Suprapubic skin (tissue), 4 donors: Measurements from ENCODE around the gene CD4. TPM values are rescaled to one million over a fixed set of nuclear protein-coding genes. Genes with fewer than 3 reads are reported as not detected.

Source experiments
- DNase-seq, 2 donors: peaks; one replicate each; pipeline ENCODE4 v3.0.0-alpha.2; 2019; ENCODE audit warnings: low spot score in 2 of 2
- H3K27ac ChIP-seq: fragments of 200-600 bp; sonication (generic); one replicate; pipeline ENCODE4 v1.5.1; 2019
- H3K27me3 ChIP-seq: fragments of 200-600 bp; sonication (generic); one replicate; pipeline ENCODE4 v1.5.1; 2019
- H3K36me3 ChIP-seq: fragments of 200-600 bp; sonication (generic); one replicate; pipeline ENCODE4 v1.5.1; 2019
- H3K4me1 ChIP-seq: fragments of 200-600 bp; sonication (generic); one replicate; pipeline ENCODE4 v1.5.1; 2019
- H3K4me3 ChIP-seq: fragments of 200-600 bp; sonication (generic); one replicate; pipeline ENCODE4 v1.5.1; 2019; ENCODE audit warnings: mild to moderate bottlenecking
- H3K9me3 ChIP-seq: fragments of 200-600 bp; sonication (generic); one replicate; pipeline ENCODE4 v1.5.1; 2019
- EP300 ChIP-seq: sonication (generic); formaldehyde crosslinking; IDR thresholded peaks from one replicate; pipeline ENCODE4 v1.6.1; 2017; ENCODE audit warnings: antibody characterized with exemption
- POLR2A ChIP-seq, 2 donors: fragments of 450-650 bp; IDR thresholded peaks; one replicate each; pipeline ENCODE4 v1.6.1; 2017; ENCODE audit warnings: antibody characterized with exemption in 2 of 2, mild to moderate bottlenecking in 2 of 2, moderate library complexity in 2 of 2
- POLR2AphosphoS5 ChIP-seq, 3 donors: sonication (generic); formaldehyde crosslinking; IDR thresholded peaks; one replicate each; pipeline ENCODE4 v1.6.1; 2017; ENCODE audit warnings: antibody characterized with exemption in 3 of 3
- whole genome bisulfite sequencing: methylation state at CpG from one replicate; pipeline ENCODE4 v1.1.5; 2018; 5-methylcytosine and 5-hydroxymethylcytosine counted together
- total RNA-seq, 4 donors: library from RNA; depleted of rRNA; stranded (reverse); fragments of >200 nt; gene quantifications; one replicate each; pipeline ENCODE4 v1.1.0, GENCODE V29; 2016
- TF ChIP-seq, protein P1 (sequence below), 2 donors: fragments of 200-600 bp in 1 of 2; fragments of 450-650 bp in 1 of 2; sonication (generic) in 1 of 2; IDR thresholded peaks; one replicate each; pipeline ENCODE4 v1.5.1; 2016 to 2019; ENCODE audit warnings: antibody characterized with exemption in 2 of 2, mild to moderate bottlenecking in 1 of 2, moderate library complexity in 1 of 2

CD4 gene
- total RNA-seq, 4 donors from 2014 or later = 2.5 to 5.4 (median 3.9) TPM

DNA sequence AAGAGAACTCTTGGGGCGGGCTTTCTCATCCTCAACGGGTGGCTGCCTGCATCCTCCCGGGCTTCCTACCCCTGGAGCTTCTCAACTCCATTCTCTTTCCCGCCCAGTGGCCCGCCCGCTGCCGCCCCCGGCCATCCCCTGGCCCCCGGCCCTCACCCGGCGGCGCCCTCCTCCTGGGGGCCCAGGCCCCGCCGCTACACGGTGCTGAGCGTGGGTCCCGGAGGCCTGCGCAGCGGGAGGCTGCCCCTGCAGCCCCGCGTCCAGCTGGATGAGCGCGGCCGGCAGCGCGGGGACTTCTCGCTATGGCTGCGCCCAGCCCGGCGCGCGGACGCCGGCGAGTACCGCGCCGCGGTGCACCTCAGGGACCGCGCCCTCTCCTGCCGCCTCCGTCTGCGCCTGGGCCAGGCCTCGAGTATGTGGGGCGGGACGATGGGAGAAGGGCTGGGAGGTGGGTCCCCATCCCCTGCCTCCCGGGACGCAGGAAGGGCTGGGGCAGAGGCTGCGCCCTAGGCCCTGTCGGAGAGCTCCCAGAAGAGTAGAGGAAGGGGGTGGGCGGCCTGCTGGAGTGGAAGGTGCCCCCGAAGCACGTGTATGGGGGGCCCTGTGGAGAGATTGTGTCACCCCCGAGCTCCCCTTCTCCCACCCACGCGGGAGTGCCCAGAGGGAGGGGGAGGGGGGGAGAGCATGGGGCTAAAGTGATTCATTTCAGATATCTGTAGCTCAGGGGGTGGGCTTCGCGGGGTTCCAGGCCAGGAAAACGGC is 15.6 kb upstream of the CD4 start:
- Histone ChIP-seq H3K27me3 (no peaks in the 10 kb centered on the region), H3K9me3 (no peaks in the 10 kb centered on the region), H3K4me1 (peaks cover 52% of the 10 kb centered on the region), H3K27ac (no peak overlapping the region), H3K36me3 (peaks cover 19% of the 10 kb centered on the region), H3K4me3 (peak overlapping the region; percentile 9)
- TF ChIP-seq EP300 (no peak), POLR2AphosphoS5 (IDR thresholded peaks at IDR 0.05) (no peak), POLR2A (IDR thresholded peaks at IDR 0.05) (no peak)
- TF ChIP-seq, protein P1, sequence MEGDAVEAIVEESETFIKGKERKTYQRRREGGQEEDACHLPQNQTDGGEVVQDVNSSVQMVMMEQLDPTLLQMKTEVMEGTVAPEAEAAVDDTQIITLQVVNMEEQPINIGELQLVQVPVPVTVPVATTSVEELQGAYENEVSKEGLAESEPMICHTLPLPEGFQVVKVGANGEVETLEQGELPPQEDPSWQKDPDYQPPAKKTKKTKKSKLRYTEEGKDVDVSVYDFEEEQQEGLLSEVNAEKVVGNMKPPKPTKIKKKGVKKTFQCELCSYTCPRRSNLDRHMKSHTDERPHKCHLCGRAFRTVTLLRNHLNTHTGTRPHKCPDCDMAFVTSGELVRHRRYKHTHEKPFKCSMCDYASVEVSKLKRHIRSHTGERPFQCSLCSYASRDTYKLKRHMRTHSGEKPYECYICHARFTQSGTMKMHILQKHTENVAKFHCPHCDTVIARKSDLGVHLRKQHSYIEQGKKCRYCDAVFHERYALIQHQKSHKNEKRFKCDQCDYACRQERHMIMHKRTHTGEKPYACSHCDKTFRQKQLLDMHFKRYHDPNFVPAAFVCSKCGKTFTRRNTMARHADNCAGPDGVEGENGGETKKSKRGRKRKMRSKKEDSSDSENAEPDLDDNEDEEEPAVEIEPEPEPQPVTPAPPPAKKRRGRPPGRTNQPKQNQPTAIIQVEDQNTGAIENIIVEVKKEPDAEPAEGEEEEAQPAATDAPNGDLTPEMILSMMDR (IDR thresholded peaks at IDR 0.05) = no peak
- DNase-seq = no peak
- WGBS = 39% methylated on average over 23 of the region's 60 CpGs

DNA sequence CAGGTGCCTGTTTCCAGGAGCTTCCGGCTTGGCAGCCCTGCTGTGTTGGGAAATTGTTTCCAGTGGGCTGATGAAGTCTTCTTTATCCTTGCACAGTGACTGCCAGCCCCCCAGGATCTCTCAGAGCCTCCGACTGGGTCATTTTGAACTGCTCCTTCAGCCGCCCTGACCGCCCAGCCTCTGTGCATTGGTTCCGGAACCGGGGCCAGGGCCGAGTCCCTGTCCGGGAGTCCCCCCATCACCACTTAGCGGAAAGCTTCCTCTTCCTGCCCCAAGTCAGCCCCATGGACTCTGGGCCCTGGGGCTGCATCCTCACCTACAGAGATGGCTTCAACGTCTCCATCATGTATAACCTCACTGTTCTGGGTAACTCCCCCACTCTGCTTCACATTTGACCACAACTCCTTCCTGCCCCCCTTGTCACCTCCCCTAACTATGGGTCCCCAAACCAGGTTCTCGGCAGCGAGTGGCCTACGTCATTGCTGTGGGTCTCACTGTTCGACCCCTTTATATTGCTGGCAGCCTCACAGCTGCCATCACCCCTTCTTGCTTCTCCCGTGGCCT is 14.7 kb upstream of the CD4 start:
- H3K9me3 ChIP-seq = no peaks in the 10 kb centered on the region
- DNase-seq = no peak
- H3K36me3 ChIP-seq = peaks cover 17% of the 10 kb centered on the region
- H3K4me3 ChIP-seq = no peak overlapping the region
- H3K27me3 ChIP-seq = no peaks in the 10 kb centered on the region
- WGBS = 85% methylated on average over 15 of the region's 15 CpGs
- H3K27ac ChIP-seq = no peak overlapping the region
- H3K4me1 ChIP-seq = peaks cover 52% of the 10 kb centered on the region
- TF ChIP-seq, protein P1 (IDR thresholded peaks at IDR 0.05) = no peak
- TF ChIP-seq EP300 (no peak), POLR2A (IDR thresholded peaks at IDR 0.05) (no peak), POLR2AphosphoS5 (IDR thresholded peaks at IDR 0.05) (no peak)

DNA sequence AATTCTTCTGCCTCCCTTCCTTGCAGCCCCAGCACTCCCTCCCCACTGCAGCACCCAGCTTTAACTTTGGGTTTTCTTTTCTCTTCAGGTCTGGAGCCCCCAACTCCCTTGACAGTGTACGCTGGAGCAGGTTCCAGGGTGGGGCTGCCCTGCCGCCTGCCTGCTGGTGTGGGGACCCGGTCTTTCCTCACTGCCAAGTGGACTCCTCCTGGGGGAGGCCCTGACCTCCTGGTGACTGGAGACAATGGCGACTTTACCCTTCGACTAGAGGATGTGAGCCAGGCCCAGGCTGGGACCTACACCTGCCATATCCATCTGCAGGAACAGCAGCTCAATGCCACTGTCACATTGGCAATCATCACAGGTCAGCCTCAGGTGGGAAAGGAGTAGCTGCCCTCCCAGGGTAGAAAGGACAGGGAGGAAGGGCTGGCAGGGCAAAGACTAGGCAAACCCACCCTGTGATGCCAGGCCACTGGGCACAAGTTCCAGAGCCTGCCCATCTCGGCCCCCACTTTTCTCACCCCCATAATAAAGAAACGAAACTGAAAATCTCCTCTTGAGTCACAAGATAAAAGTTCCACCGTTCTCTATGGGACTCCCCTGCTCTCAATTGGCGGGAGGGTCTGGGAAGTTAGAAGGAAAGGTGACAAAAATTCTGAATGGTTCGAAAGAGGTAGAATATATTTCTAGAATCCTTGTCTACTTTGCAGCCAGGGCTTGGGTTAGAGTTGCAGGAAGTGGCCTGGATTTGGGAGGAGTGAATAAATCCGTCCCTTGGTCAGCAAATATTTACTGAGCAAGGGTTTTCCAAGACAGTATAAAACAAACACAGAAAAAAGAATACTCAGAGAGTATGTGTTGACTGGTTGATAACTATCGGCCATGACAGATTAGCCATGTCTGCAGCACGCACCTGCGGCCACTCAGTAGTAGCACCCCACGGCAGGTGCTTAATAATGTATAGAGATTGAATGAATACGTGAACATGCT is 13.8 kb upstream of the CD4 start:
- no peak for DNase-seq
- Histone ChIP-seq H3K27me3 (no peaks in the 10 kb centered on the region), H3K4me3 (no peak overlapping the region), H3K36me3 (peaks cover 8% of the 10 kb centered on the region), H3K27ac (no peak overlapping the region), H3K4me1 (peaks cover 47% of the 10 kb centered on the region), H3K9me3 (no peaks in the 10 kb centered on the region)
- TF ChIP-seq, protein P1 (IDR thresholded peaks at IDR 0.05) = no peak
- TF ChIP-seq EP300 (no peak), POLR2A (IDR thresholded peaks at IDR 0.05) (no peak), POLR2AphosphoS5 (IDR thresholded peaks at IDR 0.05) (no peak)
- 86% methylated on average over 16 of the region's 16 CpGs for WGBS

DNA sequence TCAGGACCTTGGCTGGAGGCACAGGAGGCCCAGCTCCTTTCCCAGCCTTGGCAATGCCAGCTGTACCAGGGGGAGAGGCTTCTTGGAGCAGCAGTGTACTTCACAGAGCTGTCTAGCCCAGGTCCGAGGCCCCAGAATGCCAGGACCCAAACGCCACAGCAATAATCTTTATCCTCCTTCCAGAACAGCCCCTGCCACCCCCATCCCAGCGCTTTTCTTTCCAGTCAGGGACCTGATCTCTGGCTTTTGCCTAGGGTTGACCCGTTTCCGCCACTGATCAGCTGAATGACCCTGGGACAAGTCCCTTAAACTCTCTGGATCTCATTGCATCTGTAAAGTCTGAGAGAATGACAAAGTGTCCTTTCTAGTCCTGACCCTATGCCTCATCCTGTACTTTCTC is 11.9 kb upstream of the CD4 start:
- WGBS = 99% methylated on average over 5 of the region's 5 CpGs
- Histone ChIP-seq H3K4me1 (peaks cover 29% of the 10 kb centered on the region), H3K4me3 (no peak overlapping the region), H3K9me3 (no peaks in the 10 kb centered on the region), H3K27me3 (no peaks in the 10 kb centered on the region), H3K27ac (no peak overlapping the region), H3K36me3 (no peaks in the 10 kb centered on the region)
- DNase-seq = no peak
- TF ChIP-seq POLR2A (IDR thresholded peaks at IDR 0.05) = no peak
- TF ChIP-seq POLR2AphosphoS5 (IDR thresholded peaks at IDR 0.05) = no peak
- no peak for TF ChIP-seq EP300
- TF ChIP-seq, protein P1 (IDR thresholded peaks at IDR 0.05) = no peak
